Ureter (tissue), 1 donor: ENCODE measurements around the gene IGF1. TPM values are rescaled to one million over a fixed set of nuclear protein-coding genes. Genes with fewer than 3 reads are reported as not detected.

Source experiments
- DNase-seq: peaks from one replicate; pipeline ENCODE4 v3.0.0-alpha.2; 2020; ENCODE audit warnings: low spot score
- total RNA-seq: library from RNA; stranded (reverse); gene quantifications from one replicate; pipeline ENCODE4 v1.2.4, GENCODE V29; 2023
- donor health status: DM: yes; HTN: yes; CAD: no.

Gene IGF1
- total RNA-seq, 1 donor from 2014 or later, result 9.2 TPM

- no peak for DNase-seq
Measured at GRCh38 chr12:102497743-102498142, 17.4 kb upstream of the IGF1 start.

DNA sequence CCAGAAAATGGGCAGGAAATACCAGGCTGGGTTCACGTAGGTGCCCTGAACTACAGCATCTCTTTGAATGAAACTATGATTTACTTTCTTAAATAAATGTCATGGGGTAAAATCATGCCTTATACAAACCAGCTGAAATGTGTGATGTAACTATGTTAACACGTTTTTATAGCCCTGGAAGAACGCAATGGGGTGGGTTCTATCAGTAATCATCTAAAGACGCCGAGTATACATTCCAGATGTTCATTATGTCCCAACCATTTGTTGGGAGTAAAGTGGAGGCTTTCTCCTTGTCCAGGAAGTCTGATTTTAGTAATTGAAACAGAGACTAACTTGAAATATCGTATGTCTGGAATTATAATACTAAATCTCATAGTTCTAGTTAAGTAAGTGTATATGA lies 16.2 kb upstream of the IGF1 start:
- no peak for DNase-seq

DNA sequence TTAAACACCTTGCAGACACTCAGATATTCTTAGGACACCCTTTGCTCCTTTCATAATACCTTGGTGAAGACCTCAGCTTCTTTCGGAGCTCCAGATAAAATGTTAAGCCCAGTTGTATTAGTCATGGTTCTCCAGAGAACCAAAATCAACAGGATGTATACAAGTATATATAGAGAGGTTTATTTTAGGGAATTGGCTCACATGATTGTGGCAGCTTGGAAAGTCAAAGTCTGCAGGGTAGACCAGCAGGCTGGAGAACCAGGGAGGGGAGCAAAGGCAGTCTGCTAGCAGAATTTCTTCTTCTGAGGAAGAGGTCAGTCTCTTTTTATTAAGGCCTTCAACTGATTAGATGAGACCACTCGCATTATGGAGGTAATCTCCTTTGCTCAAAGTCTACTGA lies 6.9 kb upstream of the IGF1 start:
- no peak for DNase-seq

- DNase-seq, result no peak
Measured at GRCh38 chr12:102486153-102486552, 5.8 kb upstream of the IGF1 start.

DNA sequence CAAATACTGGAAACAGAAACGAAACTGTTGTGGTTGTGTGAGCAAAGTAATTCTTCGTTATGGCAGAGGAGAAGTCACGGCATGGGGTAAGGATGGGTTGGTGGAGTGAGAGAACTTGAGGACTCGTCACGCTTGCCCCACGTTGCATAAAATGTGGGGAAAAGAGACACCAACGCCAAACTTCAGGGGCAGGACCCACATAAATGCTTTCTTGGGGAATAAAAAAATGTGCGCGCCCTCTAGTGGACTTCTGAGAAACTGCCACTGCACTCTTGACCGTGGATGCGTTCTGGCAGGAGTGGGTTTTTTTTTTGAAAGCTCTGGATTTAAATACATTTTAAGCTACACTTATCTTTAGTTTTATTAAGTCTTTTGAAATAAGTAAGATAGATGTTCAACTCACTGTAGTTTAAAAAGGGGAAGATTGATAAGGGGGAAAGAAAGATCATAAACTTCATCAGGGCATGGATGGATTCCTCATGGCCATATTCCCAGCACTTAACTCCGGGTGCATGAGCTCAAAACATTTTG lies 4.1 kb upstream of the IGF1 start:
- DNase-seq, result no peak

DNA sequence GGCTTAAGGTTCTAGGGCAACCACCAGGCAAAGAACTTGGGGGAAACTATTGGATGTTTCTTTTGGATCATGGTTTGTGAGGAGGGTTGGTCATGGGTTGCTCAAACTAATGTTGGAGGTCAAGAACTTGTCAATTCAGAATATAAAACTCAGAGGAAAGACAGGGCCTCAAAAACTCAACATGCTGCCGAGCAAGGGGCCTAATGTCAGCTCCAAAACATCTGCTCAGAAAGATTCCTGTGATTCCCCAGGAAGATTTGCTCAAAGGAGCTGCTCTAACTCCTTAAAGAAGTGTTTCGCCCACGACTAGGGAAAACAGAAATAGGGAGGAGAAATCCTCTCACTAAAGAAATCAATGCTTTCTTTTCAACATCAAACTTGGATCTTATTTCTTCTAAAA lies 3.7 kb upstream of the IGF1 start:
- DNase-seq, result no peak

GRCh38 chr12:102483466-102483865 lies 3.1 kb upstream of the IGF1 start:
- DNase-seq, result no peak

- DNase-seq, result no peak
Measured at GRCh38 chr12:102481705-102482425, 1.5 kb upstream of the IGF1 start.

DNA sequence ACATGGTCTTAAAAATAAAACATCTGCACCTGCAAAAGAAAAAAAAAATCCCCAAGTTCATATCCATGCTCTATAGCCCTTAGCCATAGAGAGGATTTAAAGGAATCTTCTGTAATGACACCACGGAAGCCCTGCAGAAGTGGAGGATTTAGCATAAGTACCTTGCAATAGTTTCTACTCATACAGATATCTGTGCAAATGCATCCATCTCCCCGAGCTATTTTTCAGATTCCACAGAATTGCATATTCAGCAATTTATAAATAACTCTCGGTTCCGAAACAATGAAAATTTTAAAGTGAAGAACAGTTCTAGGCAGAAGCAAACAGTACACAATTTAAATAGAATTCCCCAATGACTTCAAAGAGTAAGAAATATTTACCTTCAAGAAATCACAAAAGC lies 424 bp downstream of the IGF1 start:
- no peak for DNase-seq

GRCh38 chr12:102479099-102479885 lies 1.1 kb downstream of the IGF1 start:
- no peak for DNase-seq

DNA sequence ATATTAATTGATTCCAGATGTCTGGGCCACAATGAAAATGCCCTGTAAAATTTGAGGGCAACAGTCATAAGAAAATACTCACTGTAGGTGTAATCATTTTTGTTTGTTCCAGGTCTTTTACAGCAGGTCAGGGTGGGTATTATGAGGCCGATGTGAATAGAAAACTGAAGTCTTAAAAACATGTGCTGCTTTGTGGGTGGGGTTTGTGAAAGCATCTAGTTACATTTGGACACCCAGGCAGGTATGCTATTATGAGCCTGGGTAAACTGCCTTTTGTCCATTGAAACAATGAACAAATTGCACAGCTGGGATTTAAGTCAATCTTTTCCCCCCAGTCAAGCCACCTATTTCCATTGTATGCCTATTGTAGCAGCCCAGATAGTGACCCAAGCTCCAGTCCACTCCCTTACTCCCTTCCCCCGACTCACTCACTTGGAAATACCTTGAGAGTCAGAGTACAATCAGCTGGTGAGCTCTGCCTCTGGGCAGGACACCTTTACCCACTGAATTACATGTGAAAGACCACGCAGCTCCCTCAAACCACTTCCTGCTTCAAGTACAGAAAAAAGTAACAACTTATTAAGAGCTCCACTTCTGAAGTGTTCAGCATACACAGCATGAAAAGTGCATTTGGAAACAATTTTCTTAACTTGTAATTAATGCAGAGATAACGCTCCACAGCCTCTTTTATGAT lies 1.8 kb downstream of the IGF1 start:
- DNase-seq, result no peak

DNA sequence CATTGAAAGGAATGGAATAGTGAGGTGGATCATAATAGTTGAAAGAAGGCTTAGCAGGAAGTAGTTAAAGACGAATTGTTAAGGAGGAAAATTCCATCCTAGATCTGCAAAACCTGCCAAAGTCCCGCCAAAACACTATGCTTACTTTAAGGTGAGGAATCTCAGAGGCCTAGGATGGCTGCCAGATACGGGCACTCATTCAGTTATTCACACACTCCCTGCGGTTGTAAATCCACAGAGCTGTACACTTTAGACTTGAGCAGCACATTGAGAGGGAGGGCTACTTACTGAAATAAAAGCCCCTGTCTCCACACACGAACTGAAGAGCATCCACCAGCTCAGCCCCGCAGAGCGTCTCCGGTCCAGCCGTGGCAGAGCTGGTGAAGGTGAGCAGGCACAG lies 5.0 kb downstream of the IGF1 start:
- DNase-seq, result no peak

DNA sequence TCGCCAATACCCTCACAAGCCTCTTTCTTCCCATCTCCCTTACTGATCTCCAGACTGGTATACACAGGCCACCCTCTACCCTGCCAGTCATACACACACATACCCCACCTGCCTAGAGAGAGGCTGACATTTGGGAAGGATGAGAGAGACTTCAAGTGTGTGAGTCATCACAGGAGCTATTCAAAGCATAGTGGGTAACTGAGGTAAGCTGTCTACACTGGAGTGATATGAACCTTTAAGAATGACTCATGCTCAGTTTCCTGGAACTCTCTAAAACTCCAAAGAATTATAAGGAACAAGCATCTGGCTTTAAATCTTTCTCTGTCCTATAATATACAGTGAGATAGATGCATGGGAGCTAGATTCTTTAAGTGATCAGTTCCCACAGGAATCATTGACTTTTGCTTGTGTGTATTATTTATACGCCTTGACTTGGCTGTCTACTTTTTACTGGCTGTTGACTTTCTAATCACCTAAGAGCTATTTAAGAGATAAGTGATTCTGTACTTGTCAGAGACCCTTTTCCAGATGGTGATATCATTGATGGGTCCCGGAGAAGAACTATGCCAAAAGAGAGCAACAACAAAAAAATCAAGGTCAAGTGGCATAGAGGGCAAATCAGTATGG lies 5.8 kb downstream of the IGF1 start:
- DNase-seq, result no peak

GRCh38 chr12:102472496-102472895 lies 7.9 kb downstream of the IGF1 start:
- DNase-seq, result no peak

- no peak for DNase-seq
Measured at GRCh38 chr12:102471556-102471955, 8.8 kb downstream of the IGF1 start.

DNA sequence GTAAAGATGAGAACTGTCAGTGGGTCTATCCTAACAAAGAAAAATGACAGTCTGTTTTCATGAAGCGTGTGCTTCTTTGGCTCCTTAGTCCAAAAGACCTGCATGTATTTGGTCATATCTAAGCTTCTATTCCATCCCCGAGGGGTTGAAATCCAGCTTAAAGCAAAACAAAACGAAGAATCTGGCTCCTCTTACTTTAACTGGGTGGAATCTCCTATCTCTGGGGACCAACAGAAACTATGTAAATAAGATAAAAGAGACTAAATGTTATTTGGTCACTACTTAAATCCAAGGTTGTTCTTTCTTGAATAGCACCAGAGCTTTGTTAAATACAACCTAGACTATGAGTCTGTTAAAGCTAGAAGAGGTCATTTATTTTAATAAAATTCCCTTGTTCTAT lies 9.4 kb downstream of the IGF1 start:
- no peak for DNase-seq

- DNase-seq, result no peak
Measured at GRCh38 chr12:102468261-102468915, 12.0 kb downstream of the IGF1 start.

DNA sequence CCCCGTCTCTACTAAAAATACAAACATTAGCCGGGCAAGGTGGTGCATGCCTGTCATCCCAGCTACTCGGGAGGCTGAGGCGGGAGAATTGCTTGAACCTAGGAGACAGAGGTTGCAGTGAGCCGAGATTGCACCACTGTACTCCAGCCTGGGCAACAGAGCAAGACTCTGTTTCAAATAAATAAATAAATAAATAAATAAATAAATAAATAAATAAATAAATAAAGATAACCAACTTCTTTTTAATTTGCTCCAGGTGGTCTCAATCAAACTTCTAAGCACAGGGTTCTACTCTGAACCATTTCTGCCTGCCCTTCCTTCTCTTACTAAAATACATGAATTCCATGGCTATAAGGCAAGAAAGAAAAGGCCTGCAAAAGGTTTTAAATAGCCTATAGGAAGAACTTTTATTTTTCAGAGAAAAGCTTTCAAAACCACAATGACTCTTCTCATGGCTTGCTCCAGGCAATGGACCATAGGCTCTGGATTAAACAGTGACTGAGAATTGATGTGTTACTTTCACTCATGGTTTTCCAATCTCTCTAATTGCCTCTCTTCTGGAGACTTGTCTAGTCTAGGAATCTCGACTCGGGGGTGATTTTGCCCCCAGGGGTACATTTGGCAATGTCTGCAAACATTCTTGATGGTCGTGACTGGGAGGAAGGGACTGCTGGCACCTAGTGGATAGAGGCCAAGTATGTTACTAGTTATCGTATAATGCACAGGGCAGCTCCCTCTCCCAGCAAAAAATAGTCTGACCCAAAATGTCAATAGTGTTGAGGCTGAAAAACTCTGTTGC lies 14.4 kb downstream of the IGF1 start:
- DNase-seq, result no peak

GRCh38 chr12:102463659-102464249 lies 16.6 kb downstream of the IGF1 start:
- DNase-seq, result no peak

- no peak for DNase-seq
Measured at GRCh38 chr12:102462795-102463465, 17.4 kb downstream of the IGF1 start.
